ENCODE results near the gene NFX1. TPM values are rescaled to one million over a fixed set of nuclear protein-coding genes. Genes with fewer than 3 reads are reported as not detected.

Gene NFX1
- total and polyA plus RNA-seq, 4 donors, result 13.7 to 27.9 (median 14.6) TPM

DNA sequence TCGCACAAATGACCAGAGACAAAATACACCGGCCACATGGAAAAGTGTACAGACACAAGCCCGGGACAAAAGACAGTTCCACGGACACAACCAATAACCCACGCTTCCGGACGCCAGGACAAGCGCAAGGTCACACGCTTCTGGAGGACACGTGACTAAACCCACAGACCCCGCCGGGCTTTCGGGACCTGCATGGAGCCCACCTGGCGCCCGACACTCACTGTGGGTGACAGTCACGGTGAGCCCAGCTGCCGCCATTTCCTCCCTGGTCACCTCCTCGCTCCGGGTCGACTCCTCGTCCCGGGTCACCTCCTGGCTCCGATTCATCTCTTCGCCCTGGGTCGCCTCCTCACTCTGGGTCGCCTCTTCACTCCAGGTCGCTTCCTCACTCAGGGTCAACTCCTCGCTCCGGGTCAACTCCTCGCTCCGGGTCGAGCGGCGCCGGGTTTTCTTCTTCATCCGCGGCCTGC lies 26.3 kb upstream of the NFX1 start:
- TF ChIP-seq JUND (IDR thresholded peaks at IDR 0.05) (no peak), SP1 (IDR thresholded peaks at IDR 0.05) (no peak), TAF1 (conservative IDR thresholded peaks at IDR 0.05) (no peak), RAD21 (IDR thresholded peaks at IDR 0.05) (no peak), RXRA (IDR thresholded peaks at IDR 0.05) (peak in 1 of 2 donors; percentile 3), ZBTB33 (IDR thresholded peaks at IDR 0.05) (no peak), NR2F2 (IDR thresholded peaks at IDR 0.05) (no peak), MAX (IDR thresholded peaks at IDR 0.05) (peak; percentile 72), HNF4G (IDR thresholded peaks at IDR 0.05) (no peak), FOXA1 (IDR thresholded peaks at IDR 0.05) (no peak), EGR1 (IDR thresholded peaks at IDR 0.05; ENCODE audit: low read depth in 2 of 2) (no peak), GABPA (IDR thresholded peaks at IDR 0.05 in 1 of 2, conservative IDR thresholded peaks at IDR 0.05 in 1 of 2) (no peak), YY1 (IDR thresholded peaks at IDR 0.05) (peak; percentile 7), FOXA2 (IDR thresholded peaks at IDR 0.05) (no peak), HNF4A (conservative IDR thresholded peaks at IDR 0.05) (no peak)
- TF ChIP-seq, protein P1, sequence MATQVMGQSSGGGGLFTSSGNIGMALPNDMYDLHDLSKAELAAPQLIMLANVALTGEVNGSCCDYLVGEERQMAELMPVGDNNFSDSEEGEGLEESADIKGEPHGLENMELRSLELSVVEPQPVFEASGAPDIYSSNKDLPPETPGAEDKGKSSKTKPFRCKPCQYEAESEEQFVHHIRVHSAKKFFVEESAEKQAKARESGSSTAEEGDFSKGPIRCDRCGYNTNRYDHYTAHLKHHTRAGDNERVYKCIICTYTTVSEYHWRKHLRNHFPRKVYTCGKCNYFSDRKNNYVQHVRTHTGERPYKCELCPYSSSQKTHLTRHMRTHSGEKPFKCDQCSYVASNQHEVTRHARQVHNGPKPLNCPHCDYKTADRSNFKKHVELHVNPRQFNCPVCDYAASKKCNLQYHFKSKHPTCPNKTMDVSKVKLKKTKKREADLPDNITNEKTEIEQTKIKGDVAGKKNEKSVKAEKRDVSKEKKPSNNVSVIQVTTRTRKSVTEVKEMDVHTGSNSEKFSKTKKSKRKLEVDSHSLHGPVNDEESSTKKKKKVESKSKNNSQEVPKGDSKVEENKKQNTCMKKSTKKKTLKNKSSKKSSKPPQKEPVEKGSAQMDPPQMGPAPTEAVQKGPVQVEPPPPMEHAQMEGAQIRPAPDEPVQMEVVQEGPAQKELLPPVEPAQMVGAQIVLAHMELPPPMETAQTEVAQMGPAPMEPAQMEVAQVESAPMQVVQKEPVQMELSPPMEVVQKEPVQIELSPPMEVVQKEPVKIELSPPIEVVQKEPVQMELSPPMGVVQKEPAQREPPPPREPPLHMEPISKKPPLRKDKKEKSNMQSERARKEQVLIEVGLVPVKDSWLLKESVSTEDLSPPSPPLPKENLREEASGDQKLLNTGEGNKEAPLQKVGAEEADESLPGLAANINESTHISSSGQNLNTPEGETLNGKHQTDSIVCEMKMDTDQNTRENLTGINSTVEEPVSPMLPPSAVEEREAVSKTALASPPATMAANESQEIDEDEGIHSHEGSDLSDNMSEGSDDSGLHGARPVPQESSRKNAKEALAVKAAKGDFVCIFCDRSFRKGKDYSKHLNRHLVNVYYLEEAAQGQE (IDR thresholded peaks at IDR 0.05), result no peak
- TF ChIP-seq, protein P2, sequence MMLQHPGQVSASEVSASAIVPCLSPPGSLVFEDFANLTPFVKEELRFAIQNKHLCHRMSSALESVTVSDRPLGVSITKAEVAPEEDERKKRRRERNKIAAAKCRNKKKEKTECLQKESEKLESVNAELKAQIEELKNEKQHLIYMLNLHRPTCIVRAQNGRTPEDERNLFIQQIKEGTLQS (IDR thresholded peaks at IDR 0.05), result no peak
- TF ChIP-seq, protein P3, sequence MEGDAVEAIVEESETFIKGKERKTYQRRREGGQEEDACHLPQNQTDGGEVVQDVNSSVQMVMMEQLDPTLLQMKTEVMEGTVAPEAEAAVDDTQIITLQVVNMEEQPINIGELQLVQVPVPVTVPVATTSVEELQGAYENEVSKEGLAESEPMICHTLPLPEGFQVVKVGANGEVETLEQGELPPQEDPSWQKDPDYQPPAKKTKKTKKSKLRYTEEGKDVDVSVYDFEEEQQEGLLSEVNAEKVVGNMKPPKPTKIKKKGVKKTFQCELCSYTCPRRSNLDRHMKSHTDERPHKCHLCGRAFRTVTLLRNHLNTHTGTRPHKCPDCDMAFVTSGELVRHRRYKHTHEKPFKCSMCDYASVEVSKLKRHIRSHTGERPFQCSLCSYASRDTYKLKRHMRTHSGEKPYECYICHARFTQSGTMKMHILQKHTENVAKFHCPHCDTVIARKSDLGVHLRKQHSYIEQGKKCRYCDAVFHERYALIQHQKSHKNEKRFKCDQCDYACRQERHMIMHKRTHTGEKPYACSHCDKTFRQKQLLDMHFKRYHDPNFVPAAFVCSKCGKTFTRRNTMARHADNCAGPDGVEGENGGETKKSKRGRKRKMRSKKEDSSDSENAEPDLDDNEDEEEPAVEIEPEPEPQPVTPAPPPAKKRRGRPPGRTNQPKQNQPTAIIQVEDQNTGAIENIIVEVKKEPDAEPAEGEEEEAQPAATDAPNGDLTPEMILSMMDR (IDR thresholded peaks at IDR 0.05; ENCODE audit: low read depth, low read length, missing input control), result no peak
- WGBS, result under 1% methylated on average over 37 of the region's 37 CpGs

More for the DNA sequence above, 26.3 kb upstream of the NFX1 start:
- Histone ChIP-seq H3K36me3 (ENCODE audit: control insufficient read depth in 4 of 4, insufficient read depth in 3 of 4, low read depth in 1 of 4, low read length in 3 of 4) (peaks cover 2 to 44% (median 40%) of the 10 kb centered on the region in 4 donors), H3K27me3 (ENCODE audit: control insufficient read depth in 4 of 4, insufficient read depth in 4 of 4, low read length in 3 of 4) (no peaks in the 10 kb centered on the region), H3K9me3 (ENCODE audit: control insufficient read depth in 4 of 4, low read length in 3 of 4) (no peaks in the 10 kb centered on the region), H3K4me3 (ENCODE audit: low read depth in 1 of 3, low read length in 3 of 3) (peak overlapping the region; percentile 83 to 97 (median 97)), H3K4me1 (ENCODE audit: control insufficient read depth in 4 of 4, insufficient read depth in 4 of 4, low read length in 3 of 4) (peaks cover 0 to 27% (median 16%) of the 10 kb centered on the region in 4 donors), H3K9ac (ENCODE audit: low read depth in 1 of 2, low read length in 2 of 2) (peak overlapping the region; percentile 83 to 85), H3K27ac (ENCODE audit: low read depth in 1 of 2, low read length in 2 of 2) (peak overlapping the region; percentile 86 to 89)
- DNase-seq (ENCODE audit: low spot score), result no peak

Data from liver (tissue), 9 donors.